Renal cortical epithelial cell (primary cell): ENCODE measurements around the gene WWP2. TPM values are rescaled to one million over a fixed set of nuclear protein-coding genes. Genes with fewer than 3 reads are reported as not detected.

Source experiments
- total RNA-seq: library from RNA; depleted of rRNA; stranded (reverse); fragments of >200 nt; gene quantifications from 2 replicates; pipeline ENCODE4 v1.2.3, GENCODE V29; 2014

Gene WWP2
- total RNA-seq, 1 donor from 2014 or later = 36.5 TPM

Other genes with a start within 250 kb of the WWP2 start
- gene NFAT5, start 196.4 kb upstream of the WWP2 start, total RNA-seq = 7.5 and 57.6 TPM in 2 replicates
- gene NQO1, start 35.8 kb upstream of the WWP2 start, total RNA-seq = 109 and 186 TPM in 2 replicates
- gene NOB1, start 7.4 kb upstream of the WWP2 start, total RNA-seq = 9.9 and 23.4 TPM in 2 replicates
- 0.15 and 1.6 TPM in 2 replicates for gene CLEC18A, start 189.0 kb downstream of the WWP2 start, total RNA-seq